Cardiac muscle cell (in vitro differentiated cells and primary cell): ENCODE data around the gene HELZ2. TPM values are rescaled to one million over a fixed set of nuclear protein-coding genes. Genes with fewer than 3 reads are reported as not detected.

Experiments
- DNase-seq, 2 donors: peaks; one replicate each; pipeline versions ENCODE4 v3.0.0 to v3.0.0-alpha.2; 2010 to 2017; ENCODE audit warnings: low read depth in 1 of 2, low spot score in 1 of 2
- H3K27ac ChIP-seq: fragments of 200-600 bp; sonication (generic); 2 replicates; pipeline ENCODE4 v1.5.1; 2016
- H3K27me3 ChIP-seq: fragments of 200-600 bp; sonication (generic); 2 replicates; pipeline ENCODE4 v1.6.0; 2016; ENCODE audit warnings: control low read depth
- H3K36me3 ChIP-seq: fragments of 200-600 bp; sonication (generic); 2 replicates; pipeline ENCODE4 v1.5.1; 2016; ENCODE audit warnings: control low read depth
- H3K4me1 ChIP-seq: fragments of 200-600 bp; sonication (generic); 2 replicates; pipeline ENCODE4 v1.8.1; 2017; ENCODE audit warnings: low read depth, mild to moderate bottlenecking, mixed run types
- H3K4me3 ChIP-seq: fragments of 200-600 bp; sonication (generic); 2 replicates; pipeline ENCODE4 v1.5.1; 2016; ENCODE audit warnings: mild to moderate bottlenecking
- H3K9me3 ChIP-seq: fragments of 200-600 bp; sonication (generic); 2 replicates; pipeline ENCODE4 v1.5.1; 2017; ENCODE audit warnings: low read depth, mild to moderate bottlenecking, control low read depth
- CTCF ChIP-seq: IDR thresholded peaks from 2 replicates; pipeline ENCODE4 v1.5.1; 2012; ENCODE audit warnings: low read depth, mild to moderate bottlenecking, low read length
- polyA plus RNA-seq: library from polyadenylated mRNA; unstranded; fragments of >200 nt; fragmentation: Nextera tagmentation; extraction: Ambion mirVana; gene quantifications from 2 replicates; pipeline ENCODE4 v1.2.1, GENCODE V29; 2016
- total RNA-seq: library from RNA; depleted of rRNA; stranded (reverse); fragments of >200 nt; gene quantifications from 2 replicates; pipeline ENCODE4 v1.2.3, GENCODE V29; 2016

Gene HELZ2
- total and polyA plus RNA-seq, 2 experiments from 2014 or later = 1.7 to 14.3 TPM

- H3K27me3 ChIP-seq = no peaks in the 10 kb centered on the region
- H3K4me3 ChIP-seq = peak overlapping the region; percentile 74
- no peak overlapping the region for H3K27ac ChIP-seq
- H3K9me3 ChIP-seq = no peaks in the 10 kb centered on the region
- DNase-seq = peak; percentile 81 to 87
- H3K4me1 ChIP-seq = no peaks in the 10 kb centered on the region
- no peaks in the 10 kb centered on the region for H3K36me3 ChIP-seq
- TF ChIP-seq CTCF = no peak
Observed at GRCh38 chr20:63553251-63553932, 20.6 kb downstream of the HELZ2 start.

- no peak for TF ChIP-seq CTCF
- no peak overlapping the region for H3K4me3 ChIP-seq
- H3K9me3 ChIP-seq = no peaks in the 10 kb centered on the region
- DNase-seq = no peak
- no peak overlapping the region for H3K27ac ChIP-seq
- no peaks in the 10 kb centered on the region for H3K4me1 ChIP-seq
- H3K27me3 ChIP-seq = no peaks in the 10 kb centered on the region
- no peaks in the 10 kb centered on the region for H3K36me3 ChIP-seq
Observed at GRCh38 chr20:63552481-63553249, 21.4 kb downstream of the HELZ2 start.

- Histone ChIP-seq H3K27ac (no peak overlapping the region), H3K4me1 (no peaks in the 10 kb centered on the region), H3K27me3 (no peaks in the 10 kb centered on the region), H3K9me3 (no peaks in the 10 kb centered on the region), H3K4me3 (no peak overlapping the region), H3K36me3 (no peaks in the 10 kb centered on the region)
- DNase-seq = peak in 1 of 2 donors; percentile 29
- TF ChIP-seq CTCF = no peak
Observed at GRCh38 chr20:63551068-63551467, 23.0 kb downstream of the HELZ2 start.

- no peak for TF ChIP-seq CTCF
- Histone ChIP-seq H3K4me3 (no peak overlapping the region), H3K36me3 (no peaks in the 10 kb centered on the region), H3K4me1 (no peaks in the 10 kb centered on the region), H3K9me3 (no peaks in the 10 kb centered on the region), H3K27ac (no peak overlapping the region), H3K27me3 (no peaks in the 10 kb centered on the region)
- no peak for DNase-seq
Observed at GRCh38 chr20:63549679-63550282, 24.3 kb downstream of the HELZ2 start.

- Histone ChIP-seq H3K4me1 (no peaks in the 10 kb centered on the region), H3K9me3 (no peaks in the 10 kb centered on the region), H3K36me3 (no peaks in the 10 kb centered on the region), H3K4me3 (no peak overlapping the region), H3K27ac (no peak overlapping the region), H3K27me3 (no peaks in the 10 kb centered on the region)
- DNase-seq = no peak
- TF ChIP-seq CTCF = no peak
Observed at GRCh38 chr20:63549019-63549418, 25.0 kb downstream of the HELZ2 start.
